Loucy (cell line): ENCODE measurements around the gene NRGN.

Experiments used
- H2AFZ ChIP-seq: fragments of 200-600 bp; sonication (generic); 2 replicates; pipeline ENCODE4 v1.6.0; 2016; ENCODE audit warnings: antibody characterized with exemption, mild to moderate bottlenecking, low read length, moderate library complexity
- H3F3A ChIP-seq: fragments of 200-600 bp; 2 replicates; pipeline ENCODE4 v1.6.0; 2016; ENCODE audit warnings: antibody characterized with exemption, low read depth, mild to moderate bottlenecking
- H3K27me3 ChIP-seq: fragments of 200-600 bp; sonication (generic); 2 replicates; pipeline ENCODE4 v1.6.1; 2014; ENCODE audit warnings: low read length, mild to moderate bottlenecking; ENCODE audit not compliant: insufficient read depth, poor library complexity, severe bottlenecking
- H3K36me3 ChIP-seq: fragments of 200-600 bp; sonication (generic); 2 replicates; pipeline ENCODE4 v1.6.1; 2016; ENCODE audit warnings: low read length; ENCODE audit not compliant: insufficient read depth
- H3K4me1 ChIP-seq: fragments of 200-600 bp; sonication (generic); 2 replicates; pipeline ENCODE4 v1.5.1; 2014; ENCODE audit warnings: low read length, mild to moderate bottlenecking; ENCODE audit not compliant: insufficient read depth, poor library complexity, severe bottlenecking
- H3K4me2 ChIP-seq: fragments of 200-600 bp; sonication (generic); 2 replicates; pipeline ENCODE4 v1.6.0; 2014; ENCODE audit warnings: antibody characterized with exemption, low read length, low read depth, mild to moderate bottlenecking; ENCODE audit not compliant: poor library complexity, severe bottlenecking
- H3K4me3 ChIP-seq: fragments of 200-600 bp; sonication (generic); 2 replicates; pipeline ENCODE4 v1.5.1; 2014; ENCODE audit warnings: low read length, mild to moderate bottlenecking, mixed read lengths; ENCODE audit not compliant: poor library complexity, severe bottlenecking
- H3K79me2 ChIP-seq: fragments of 200-600 bp; sonication (generic); 2 replicates; pipeline ENCODE4 v1.6.1; 2014; ENCODE audit warnings: low read length; ENCODE audit not compliant: insufficient read depth
- H3K9ac ChIP-seq: fragments of 200-600 bp; sonication (generic); 2 replicates; pipeline ENCODE4 v1.6.0; 2014; ENCODE audit warnings: mild to moderate bottlenecking, low read depth, low read length, moderate library complexity; ENCODE audit not compliant: poor library complexity, severe bottlenecking
- H3K9me2 ChIP-seq: fragments of 200-600 bp; sonication (generic); replicated peaks from 2 replicates; pipeline ENCODE4 v1.6.1; 2016; ENCODE audit warnings: low read depth, low read length, mixed read lengths
- H3K9me3 ChIP-seq: fragments of 200-600 bp; sonication (generic); 2 replicates; pipeline ENCODE4 v1.6.1; 2014; ENCODE audit warnings: mild to moderate bottlenecking, antibody characterized with exemption, low read length, low read depth; ENCODE audit not compliant: insufficient read depth
- H4K20me1 ChIP-seq: fragments of 200-600 bp; sonication (generic); 2 replicates; pipeline ENCODE4 v1.6.0; 2014; ENCODE audit warnings: antibody characterized with exemption, low read length, mild to moderate bottlenecking; ENCODE audit not compliant: insufficient read depth, poor library complexity, severe bottlenecking
- EZH2phosphoT487 ChIP-seq: fragments of 200-600 bp; IDR thresholded peaks from 2 replicates; pipeline ENCODE4 v1.6.1; 2018; ENCODE audit warnings: antibody characterized with exemption, mild to moderate bottlenecking, moderate library complexity, borderline replicate concordance
- TF ChIP-seq, protein P1 (sequence below): fragments of 200-600 bp; sonication (generic); conservative IDR thresholded peaks from 2 replicates; pipeline ENCODE4 v1.5.1; 2014; ENCODE audit warnings: mild to moderate bottlenecking, antibody characterized with exemption, low read length

The NRGN gene

GRCh38 chr11:124745270-124745834 lies 5.6 kb downstream of the NRGN start:
- no peak overlapping the region for H2AFZ ChIP-seq
- peaks cover 11% of the 10 kb centered on the region for H3K4me1 ChIP-seq
- no peak overlapping the region for H3K4me3 ChIP-seq
- H3K36me3 ChIP-seq, result no peaks in the 10 kb centered on the region
- H3K9me3 ChIP-seq, result no peaks in the 10 kb centered on the region
- no peaks in the 10 kb centered on the region for H3K79me2 ChIP-seq
- peaks cover 3% of the 10 kb centered on the region for H4K20me1 ChIP-seq
- H3K27me3 ChIP-seq, result no peaks in the 10 kb centered on the region
- no peaks in the 10 kb centered on the region for H3K9me2 ChIP-seq
- no peaks in the 10 kb centered on the region for H3F3A ChIP-seq
- TF ChIP-seq, protein P1, sequence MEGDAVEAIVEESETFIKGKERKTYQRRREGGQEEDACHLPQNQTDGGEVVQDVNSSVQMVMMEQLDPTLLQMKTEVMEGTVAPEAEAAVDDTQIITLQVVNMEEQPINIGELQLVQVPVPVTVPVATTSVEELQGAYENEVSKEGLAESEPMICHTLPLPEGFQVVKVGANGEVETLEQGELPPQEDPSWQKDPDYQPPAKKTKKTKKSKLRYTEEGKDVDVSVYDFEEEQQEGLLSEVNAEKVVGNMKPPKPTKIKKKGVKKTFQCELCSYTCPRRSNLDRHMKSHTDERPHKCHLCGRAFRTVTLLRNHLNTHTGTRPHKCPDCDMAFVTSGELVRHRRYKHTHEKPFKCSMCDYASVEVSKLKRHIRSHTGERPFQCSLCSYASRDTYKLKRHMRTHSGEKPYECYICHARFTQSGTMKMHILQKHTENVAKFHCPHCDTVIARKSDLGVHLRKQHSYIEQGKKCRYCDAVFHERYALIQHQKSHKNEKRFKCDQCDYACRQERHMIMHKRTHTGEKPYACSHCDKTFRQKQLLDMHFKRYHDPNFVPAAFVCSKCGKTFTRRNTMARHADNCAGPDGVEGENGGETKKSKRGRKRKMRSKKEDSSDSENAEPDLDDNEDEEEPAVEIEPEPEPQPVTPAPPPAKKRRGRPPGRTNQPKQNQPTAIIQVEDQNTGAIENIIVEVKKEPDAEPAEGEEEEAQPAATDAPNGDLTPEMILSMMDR, result no peak
- TF ChIP-seq EZH2phosphoT487, result no peak
- no peak overlapping the region for H3K4me2 ChIP-seq
- H3K9ac ChIP-seq, result no peak overlapping the region

DNA sequence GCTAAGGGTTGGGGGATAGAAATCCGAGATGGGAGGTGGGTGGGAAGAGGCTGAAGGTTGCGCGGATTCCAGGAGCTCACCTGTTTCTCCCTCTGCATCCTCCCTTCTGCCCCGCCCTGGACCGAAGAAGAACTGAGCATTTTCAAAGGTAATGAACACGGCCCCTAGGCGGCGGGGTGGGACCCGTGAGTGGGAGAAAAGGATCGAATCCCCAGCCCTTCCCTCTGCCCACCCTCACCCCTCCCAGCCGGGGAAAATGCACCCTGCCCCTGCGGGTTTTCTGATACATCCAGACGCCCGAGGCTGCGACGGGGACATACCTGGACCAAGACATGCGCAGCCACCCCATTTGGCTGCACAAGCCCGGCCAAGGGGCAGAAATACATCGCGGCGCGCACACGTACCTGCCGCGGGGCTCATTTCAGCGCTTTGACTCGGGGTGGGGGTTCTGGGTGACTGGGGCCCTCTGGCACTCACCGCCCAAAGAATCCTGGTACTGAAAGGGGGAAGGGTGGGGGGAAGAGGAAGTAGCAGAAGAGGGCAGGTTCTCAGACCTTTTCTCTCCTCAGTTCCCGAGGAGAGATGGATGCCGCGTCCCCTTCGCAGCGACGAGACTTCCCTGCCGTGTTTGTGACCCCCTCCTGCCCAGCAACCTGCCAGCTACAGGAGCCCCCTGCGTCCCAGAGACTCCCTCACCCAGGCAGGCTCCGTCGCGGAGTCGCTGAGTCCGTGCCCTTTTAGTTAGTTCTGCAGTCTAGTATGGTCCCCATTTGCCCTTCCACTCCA lies 6.3 kb downstream of the NRGN start:
- H3K9me3 ChIP-seq, result no peaks in the 10 kb centered on the region
- no peak overlapping the region for H2AFZ ChIP-seq
- no peak overlapping the region for H3K9ac ChIP-seq
- H3K4me2 ChIP-seq, result no peak overlapping the region
- H3K79me2 ChIP-seq, result no peaks in the 10 kb centered on the region
- no peaks in the 10 kb centered on the region for H3K9me2 ChIP-seq
- no peaks in the 10 kb centered on the region for H3F3A ChIP-seq
- H3K4me3 ChIP-seq, result no peak overlapping the region
- no peaks in the 10 kb centered on the region for H3K36me3 ChIP-seq
- no peaks in the 10 kb centered on the region for H4K20me1 ChIP-seq
- peaks cover 9% of the 10 kb centered on the region for H3K4me1 ChIP-seq
- TF ChIP-seq EZH2phosphoT487, result no peak
- TF ChIP-seq, protein P1, result no peak
- H3K27me3 ChIP-seq, result no peaks in the 10 kb centered on the region

GRCh38 chr11:124746621-124747243 lies 7.0 kb downstream of the NRGN start:
- H3K4me1 ChIP-seq, result peaks cover 2% of the 10 kb centered on the region
- no peaks in the 10 kb centered on the region for H3K9me3 ChIP-seq
- TF ChIP-seq EZH2phosphoT487, result no peak
- TF ChIP-seq, protein P1, result no peak
- H3K27me3 ChIP-seq, result no peaks in the 10 kb centered on the region
- no peak overlapping the region for H2AFZ ChIP-seq
- H3F3A ChIP-seq, result no peaks in the 10 kb centered on the region
- no peak overlapping the region for H3K4me3 ChIP-seq
- H4K20me1 ChIP-seq, result no peaks in the 10 kb centered on the region
- H3K4me2 ChIP-seq, result no peak overlapping the region
- no peaks in the 10 kb centered on the region for H3K9me2 ChIP-seq
- H3K9ac ChIP-seq, result no peak overlapping the region
- no peaks in the 10 kb centered on the region for H3K79me2 ChIP-seq
- H3K36me3 ChIP-seq, result no peaks in the 10 kb centered on the region
